WTC11 (cell line): ENCODE data around the gene HDGF. TPM values are rescaled to one million over a fixed set of nuclear protein-coding genes. Genes with fewer than 3 reads are reported as not detected.
A peak's percentile ranks its signal among the peaks of the same experiment; 100 is the strongest.

Source experiments
- ATAC-seq: fragments of 200-7000 bp; cut with Tn5 transposase; 2 replicates; pipeline ENCODE4 v1.10.0; 2021; ENCODE audit warnings: mild to moderate bottlenecking, moderate library complexity
- CTCF ChIA-PET: fragments of 300-600 bp; sonication (Branson Sonifier 250); formaldehyde crosslinking; loops from one replicate; lab custom pipeline; 2021; ENCODE audit warnings: antibody characterized with exemption; lab: Charles Lee
- POLR2A ChIA-PET: fragments of 350-600 bp; sonication (Branson Sonifier 250); formaldehyde crosslinking; loops from one replicate; lab custom pipeline; 2021; ENCODE audit warnings: antibody characterized with exemption; lab: Charles Lee
- DNase-seq: peaks from one replicate; pipeline ENCODE4 v3.0.0; 2021; ENCODE audit warnings: low spot score
- H3K27ac Mint-ChIP-seq: 2 replicates; pipeline ENCODE4 v1.8.0; 2021; ENCODE audit warnings: mixed read lengths
- H3K27me3 Mint-ChIP-seq: 2 replicates; pipeline ENCODE4 v1.8.0; 2021; ENCODE audit warnings: low read depth, mild to moderate bottlenecking, moderate library complexity, mixed read lengths
- H3K36me3 Mint-ChIP-seq: 2 replicates; pipeline ENCODE4 v1.8.0; 2021; ENCODE audit warnings: mixed read lengths
- H3K4me1 Mint-ChIP-seq: 2 replicates; pipeline ENCODE4 v1.8.0; 2022; ENCODE audit warnings: mixed read lengths
- H3K4me3 Mint-ChIP-seq: 2 replicates; pipeline ENCODE4 v1.8.0; 2021; ENCODE audit warnings: mild to moderate bottlenecking, moderate library complexity, mixed read lengths
- H3K9me3 Mint-ChIP-seq: 2 replicates; pipeline ENCODE4 v1.8.0; 2021; ENCODE audit warnings: mixed read lengths
- CBFB ChIP-seq: sonication (generic); formaldehyde crosslinking; IDR thresholded peaks from 2 replicates; pipeline ENCODE4 v1.8.1; 2022; ENCODE audit warnings: mild to moderate bottlenecking, low read depth, missing genetic modification reagents
- FOXK1 ChIP-seq: sonication (generic); formaldehyde crosslinking; IDR thresholded peaks from 2 replicates; pipeline ENCODE4 v1.8.0; 2022; ENCODE audit warnings: mild to moderate bottlenecking, moderate library complexity, missing genetic modification reagents
- FOXP1 ChIP-seq: sonication (generic); formaldehyde crosslinking; IDR thresholded peaks from 2 replicates; pipeline ENCODE4 v1.8.0; 2022; ENCODE audit warnings: missing genetic modification reagents, mild to moderate bottlenecking, moderate library complexity, borderline replicate concordance
- HMGA2 ChIP-seq: fragments of 250-450 bp; sonication (Bioruptor Pico); IDR thresholded peaks from 2 replicates; pipeline ENCODE4 v1.4.0; 2021; ENCODE audit warnings: mild to moderate bottlenecking, moderate library complexity
- JUN ChIP-seq: sonication (generic); formaldehyde crosslinking; IDR thresholded peaks from 2 replicates; pipeline ENCODE4 v1.8.0; 2023; ENCODE audit warnings: mild to moderate bottlenecking, missing genetic modification reagents
- MXD4 ChIP-seq: fragments of 250-450 bp; sonication (Bioruptor Pico); IDR thresholded peaks from 2 replicates; pipeline ENCODE4 v1.8.0; 2021; ENCODE audit warnings: mild to moderate bottlenecking, moderate library complexity, borderline replicate concordance
- MYBL2 ChIP-seq: sonication (generic); formaldehyde crosslinking; IDR thresholded peaks from 2 replicates; pipeline ENCODE4 v1.8.1; 2023; ENCODE audit warnings: mild to moderate bottlenecking, moderate library complexity, missing genetic modification reagents
- NFE2L1 ChIP-seq: sonication (generic); formaldehyde crosslinking; IDR thresholded peaks from 2 replicates; pipeline ENCODE4 v1.8.1; 2023; ENCODE audit warnings: missing genetic modification reagents
- NFYB ChIP-seq: sonication (generic); formaldehyde crosslinking; conservative IDR thresholded peaks from 2 replicates; pipeline ENCODE4 v1.8.0; 2022; ENCODE audit warnings: low read depth, missing genetic modification reagents
- SP1 ChIP-seq: sonication (generic); formaldehyde crosslinking; conservative IDR thresholded peaks from 2 replicates; pipeline ENCODE4 v1.8.1; 2022; ENCODE audit warnings: missing genetic modification reagents
- TEAD1 ChIP-seq: sonication (generic); formaldehyde crosslinking; IDR thresholded peaks from 2 replicates; pipeline ENCODE4 v1.8.0; 2022; ENCODE audit warnings: mild to moderate bottlenecking, missing genetic modification reagents
- TEAD4 ChIP-seq: sonication (generic); formaldehyde crosslinking; IDR thresholded peaks from 2 replicates; pipeline ENCODE4 v1.8.0; 2022; ENCODE audit warnings: mild to moderate bottlenecking, missing genetic modification reagents
- ZNF138 ChIP-seq: sonication (generic); formaldehyde crosslinking; conservative IDR thresholded peaks from 2 replicates; pipeline ENCODE4 v1.8.1; 2022; ENCODE audit warnings: mild to moderate bottlenecking, moderate library complexity, missing genetic modification reagents
- ZNF219 ChIP-seq: sonication (generic); formaldehyde crosslinking; IDR thresholded peaks from 2 replicates; pipeline ENCODE4 v1.8.0; 2023; ENCODE audit warnings: missing genetic modification reagents, mild to moderate bottlenecking, borderline replicate concordance
- ZNF263 ChIP-seq: sonication (generic); formaldehyde crosslinking; IDR thresholded peaks from 2 replicates; pipeline ENCODE4 v1.8.1; 2022; ENCODE audit warnings: low read depth, mild to moderate bottlenecking, moderate library complexity, missing genetic modification reagents
- ZNF416 ChIP-seq: fragments of 250-450 bp; sonication (Bioruptor Pico); IDR thresholded peaks from 2 replicates; pipeline ENCODE4 v1.9.0; 2021; ENCODE audit warnings: mild to moderate bottlenecking, inconsistent platforms
- ZNF423 ChIP-seq: fragments of 250-450 bp; sonication (Bioruptor Pico); IDR thresholded peaks from 2 replicates; pipeline ENCODE4 v2.1.2; 2022; ENCODE audit warnings: mild to moderate bottlenecking, moderate library complexity
- total RNA-seq: library from RNA; stranded (reverse); gene quantifications from 3 replicates; pipeline ENCODE4 v1.2.3, GENCODE V29; 2021
- TF ChIP-seq, protein P1 (sequence below): sonication (generic); formaldehyde crosslinking; IDR thresholded peaks from 2 replicates; pipeline ENCODE4 v1.8.1; 2023; ENCODE audit warnings: mild to moderate bottlenecking, missing genetic modification reagents
- TF ChIP-seq, protein P2 (sequence below): sonication (generic); formaldehyde crosslinking; IDR thresholded peaks from 2 replicates; pipeline ENCODE4 v1.8.1; 2022; ENCODE audit warnings: low read depth, mild to moderate bottlenecking, moderate library complexity, missing genetic modification reagents, borderline replicate concordance
- TF ChIP-seq, protein P3 (sequence below): sonication (generic); formaldehyde crosslinking; IDR thresholded peaks from 2 replicates; pipeline ENCODE4 v1.8.1; 2023; ENCODE audit warnings: mild to moderate bottlenecking, missing genetic modification reagents, moderate library complexity
- TF ChIP-seq, protein P4 (sequence below): sonication (generic); formaldehyde crosslinking; IDR thresholded peaks from 2 replicates; pipeline ENCODE4 v1.8.1; 2023; ENCODE audit warnings: mild to moderate bottlenecking, moderate library complexity, missing genetic modification reagents
- TF ChIP-seq, protein P5 (sequence below): sonication (generic); formaldehyde crosslinking; IDR thresholded peaks from 2 replicates; pipeline ENCODE4 v1.8.0; 2023; ENCODE audit warnings: missing genetic modification reagents, mild to moderate bottlenecking, borderline replicate concordance
- TF ChIP-seq, protein P6 (sequence below): sonication (generic); formaldehyde crosslinking; IDR thresholded peaks from 2 replicates; pipeline ENCODE4 v1.8.0; 2022; ENCODE audit warnings: mild to moderate bottlenecking, missing genetic modification reagents
- TF ChIP-seq, protein P7 (sequence below): sonication (generic); formaldehyde crosslinking; IDR thresholded peaks from 2 replicates; pipeline ENCODE4 v1.8.0; 2022; ENCODE audit warnings: mild to moderate bottlenecking, missing genetic modification reagents

HDGF gene
- total RNA-seq, 1 experiment from 2014 or later = 339 TPM

DNA sequence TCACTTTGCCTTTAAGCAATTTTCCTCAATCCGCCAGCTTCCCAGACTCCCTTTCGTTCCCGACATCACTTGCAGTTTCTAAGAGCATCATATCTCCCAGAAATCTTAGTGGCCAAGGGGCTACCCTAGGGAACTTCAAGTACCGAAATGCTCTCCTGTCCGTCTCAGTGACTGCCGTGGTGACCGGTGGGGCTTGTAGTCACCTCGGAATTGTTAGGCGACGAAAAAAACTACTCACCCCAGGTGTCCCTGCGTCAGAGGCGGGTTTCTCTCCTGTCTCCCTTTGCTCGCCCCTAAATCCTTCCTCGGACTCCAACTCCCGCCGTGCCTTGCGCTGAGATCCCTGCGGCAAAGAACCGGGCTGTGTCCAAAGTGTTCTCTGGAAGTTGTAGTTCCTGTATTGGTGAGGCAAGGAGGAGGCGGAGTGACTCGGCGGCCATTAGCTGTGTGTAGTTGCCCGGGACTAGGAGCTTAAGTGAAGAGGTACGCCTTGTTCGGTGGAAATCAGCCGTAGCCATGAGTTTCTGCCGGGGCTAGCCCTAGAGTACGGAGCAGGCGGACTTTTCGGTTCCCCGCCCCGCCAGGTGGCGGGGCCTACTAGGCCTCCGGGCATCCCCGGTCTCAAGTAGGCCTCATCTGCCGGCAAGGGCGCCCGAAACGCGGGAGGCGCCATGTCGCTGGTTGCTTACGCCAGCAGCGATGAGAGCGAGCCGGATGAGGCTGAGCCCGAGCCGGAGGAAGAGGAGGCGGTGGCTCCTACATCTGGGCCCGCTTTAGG is 15.8 kb upstream of the HDGF start, which contains the start of gene PRCC:
PRCC (plus strand) TSS at position 435 of the 778 bp plus-strand sequence; CDS start at position 672, 237 bp downstream.
- Mint-ChIP-seq H3K36me3 (peaks cover 9% of the 10 kb centered on the region), H3K27ac (peak within 1 kb of the TSS; percentile 28; the same call in 1 of the 2 replicates), H3K4me1 (peaks cover 34% of the 10 kb centered on the region), H3K27me3 (no peaks in the 10 kb centered on the region), H3K4me3 (no peak within 1 kb of the TSS), H3K9me3 (no peaks in the 10 kb centered on the region)
- ChIA-PET POLR2A (interaction anchor here (0.6 to 3.4 kb wide), 8 partner anchors 12 to 93 kb away, joined by 3 to 24 read pairs (median 6); partner anchors contain the start of genes HDGF, ISG20L2, METTL25B and MRPL24), CTCF (interaction anchor here (0.5 to 2.9 kb wide), 17 partner anchors 15 to 307 kb away, joined by 3 to 39 read pairs (median 4); partner anchors contain the start of genes ISG20L2, LRRC71, METTL25B and MRPL24)
- ATAC-seq = peak; percentile 96
- peak; percentile 98 for DNase-seq
- TF ChIP-seq, protein P1, sequence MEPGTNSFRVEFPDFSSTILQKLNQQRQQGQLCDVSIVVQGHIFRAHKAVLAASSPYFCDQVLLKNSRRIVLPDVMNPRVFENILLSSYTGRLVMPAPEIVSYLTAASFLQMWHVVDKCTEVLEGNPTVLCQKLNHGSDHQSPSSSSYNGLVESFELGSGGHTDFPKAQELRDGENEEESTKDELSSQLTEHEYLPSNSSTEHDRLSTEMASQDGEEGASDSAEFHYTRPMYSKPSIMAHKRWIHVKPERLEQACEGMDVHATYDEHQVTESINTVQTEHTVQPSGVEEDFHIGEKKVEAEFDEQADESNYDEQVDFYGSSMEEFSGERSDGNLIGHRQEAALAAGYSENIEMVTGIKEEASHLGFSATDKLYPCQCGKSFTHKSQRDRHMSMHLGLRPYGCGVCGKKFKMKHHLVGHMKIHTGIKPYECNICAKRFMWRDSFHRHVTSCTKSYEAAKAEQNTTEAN = no peak
- TF ChIP-seq NFE2L1 (CRISPR knock-in tag) (0 out of 2 replicates have a peak, but pooled peaks have one; percentile 36), FOXP1 (CRISPR knock-in tag) (peak; percentile 81; the same call in 1 of the 2 replicates), HMGA2 (CRISPR knock-in tag) (no peak), TEAD1 (CRISPR knock-in tag) (0 out of 2 replicates have a peak, but pooled peaks have one; percentile 16), ZNF138 (CRISPR knock-in tag) (no peak), ZNF416 (CRISPR knock-in tag) (no peak), SP1 (peak; percentile 82), MYBL2 (CRISPR knock-in tag) (no peak), ZNF263 (CRISPR knock-in tag) (no peak), JUN (peak; percentile 76; the same call in 1 of the 2 replicates), NFYB (CRISPR knock-in tag) (0 out of 2 replicates have a peak, but pooled peaks have one; percentile 16), ZNF423 (CRISPR knock-in tag) (no peak), ZNF219 (CRISPR knock-in tag) (peak; percentile 35; the same call in 1 of the 2 replicates), MXD4 (CRISPR knock-in tag) (no peak), TEAD4 (CRISPR knock-in tag) (peak; percentile 57; the same call in 1 of the 2 replicates), FOXK1 (peak; percentile 35; the same call in 1 of the 2 replicates), CBFB (CRISPR knock-in tag) (no peak)
- TF ChIP-seq, protein P2, sequence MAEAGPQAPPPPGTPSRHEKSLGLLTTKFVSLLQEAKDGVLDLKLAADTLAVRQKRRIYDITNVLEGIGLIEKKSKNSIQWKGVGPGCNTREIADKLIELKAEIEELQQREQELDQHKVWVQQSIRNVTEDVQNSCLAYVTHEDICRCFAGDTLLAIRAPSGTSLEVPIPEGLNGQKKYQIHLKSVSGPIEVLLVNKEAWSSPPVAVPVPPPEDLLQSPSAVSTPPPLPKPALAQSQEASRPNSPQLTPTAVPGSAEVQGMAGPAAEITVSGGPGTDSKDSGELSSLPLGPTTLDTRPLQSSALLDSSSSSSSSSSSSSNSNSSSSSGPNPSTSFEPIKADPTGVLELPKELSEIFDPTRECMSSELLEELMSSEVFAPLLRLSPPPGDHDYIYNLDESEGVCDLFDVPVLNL (CRISPR knock-in tag) = no peak
- TF ChIP-seq, protein P3, sequence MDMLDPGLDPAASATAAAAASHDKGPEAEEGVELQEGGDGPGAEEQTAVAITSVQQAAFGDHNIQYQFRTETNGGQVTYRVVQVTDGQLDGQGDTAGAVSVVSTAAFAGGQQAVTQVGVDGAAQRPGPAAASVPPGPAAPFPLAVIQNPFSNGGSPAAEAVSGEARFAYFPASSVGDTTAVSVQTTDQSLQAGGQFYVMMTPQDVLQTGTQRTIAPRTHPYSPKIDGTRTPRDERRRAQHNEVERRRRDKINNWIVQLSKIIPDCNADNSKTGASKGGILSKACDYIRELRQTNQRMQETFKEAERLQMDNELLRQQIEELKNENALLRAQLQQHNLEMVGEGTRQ (CRISPR knock-in tag) = no peak
- TF ChIP-seq, protein P4, sequence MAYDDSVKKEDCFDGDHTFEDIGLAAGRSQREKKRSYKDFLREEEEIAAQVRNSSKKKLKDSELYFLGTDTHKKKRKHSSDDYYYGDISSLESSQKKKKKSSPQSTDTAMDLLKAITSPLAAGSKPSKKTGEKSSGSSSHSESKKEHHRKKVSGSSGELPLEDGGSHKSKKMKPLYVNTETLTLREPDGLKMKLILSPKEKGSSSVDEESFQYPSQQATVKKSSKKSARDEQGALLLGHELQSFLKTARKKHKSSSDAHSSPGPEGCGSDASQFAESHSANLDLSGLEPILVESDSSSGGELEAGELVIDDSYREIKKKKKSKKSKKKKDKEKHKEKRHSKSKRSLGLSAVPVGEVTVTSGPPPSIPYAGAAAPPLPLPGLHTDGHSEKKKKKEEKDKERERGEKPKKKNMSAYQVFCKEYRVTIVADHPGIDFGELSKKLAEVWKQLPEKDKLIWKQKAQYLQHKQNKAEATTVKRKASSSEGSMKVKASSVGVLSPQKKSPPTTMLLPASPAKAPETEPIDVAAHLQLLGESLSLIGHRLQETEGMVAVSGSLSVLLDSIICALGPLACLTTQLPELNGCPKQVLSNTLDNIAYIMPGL (CRISPR knock-in tag) = peak; percentile 84
- TF ChIP-seq, protein P5, sequence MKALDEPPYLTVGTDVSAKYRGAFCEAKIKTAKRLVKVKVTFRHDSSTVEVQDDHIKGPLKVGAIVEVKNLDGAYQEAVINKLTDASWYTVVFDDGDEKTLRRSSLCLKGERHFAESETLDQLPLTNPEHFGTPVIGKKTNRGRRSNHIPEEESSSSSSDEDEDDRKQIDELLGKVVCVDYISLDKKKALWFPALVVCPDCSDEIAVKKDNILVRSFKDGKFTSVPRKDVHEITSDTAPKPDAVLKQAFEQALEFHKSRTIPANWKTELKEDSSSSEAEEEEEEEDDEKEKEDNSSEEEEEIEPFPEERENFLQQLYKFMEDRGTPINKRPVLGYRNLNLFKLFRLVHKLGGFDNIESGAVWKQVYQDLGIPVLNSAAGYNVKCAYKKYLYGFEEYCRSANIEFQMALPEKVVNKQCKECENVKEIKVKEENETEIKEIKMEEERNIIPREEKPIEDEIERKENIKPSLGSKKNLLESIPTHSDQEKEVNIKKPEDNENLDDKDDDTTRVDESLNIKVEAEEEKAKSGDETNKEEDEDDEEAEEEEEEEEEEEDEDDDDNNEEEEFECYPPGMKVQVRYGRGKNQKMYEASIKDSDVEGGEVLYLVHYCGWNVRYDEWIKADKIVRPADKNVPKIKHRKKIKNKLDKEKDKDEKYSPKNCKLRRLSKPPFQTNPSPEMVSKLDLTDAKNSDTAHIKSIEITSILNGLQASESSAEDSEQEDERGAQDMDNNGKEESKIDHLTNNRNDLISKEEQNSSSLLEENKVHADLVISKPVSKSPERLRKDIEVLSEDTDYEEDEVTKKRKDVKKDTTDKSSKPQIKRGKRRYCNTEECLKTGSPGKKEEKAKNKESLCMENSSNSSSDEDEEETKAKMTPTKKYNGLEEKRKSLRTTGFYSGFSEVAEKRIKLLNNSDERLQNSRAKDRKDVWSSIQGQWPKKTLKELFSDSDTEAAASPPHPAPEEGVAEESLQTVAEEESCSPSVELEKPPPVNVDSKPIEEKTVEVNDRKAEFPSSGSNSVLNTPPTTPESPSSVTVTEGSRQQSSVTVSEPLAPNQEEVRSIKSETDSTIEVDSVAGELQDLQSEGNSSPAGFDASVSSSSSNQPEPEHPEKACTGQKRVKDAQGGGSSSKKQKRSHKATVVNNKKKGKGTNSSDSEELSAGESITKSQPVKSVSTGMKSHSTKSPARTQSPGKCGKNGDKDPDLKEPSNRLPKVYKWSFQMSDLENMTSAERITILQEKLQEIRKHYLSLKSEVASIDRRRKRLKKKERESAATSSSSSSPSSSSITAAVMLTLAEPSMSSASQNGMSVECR = no peak; the same call in 1 of the 2 replicates
- TF ChIP-seq, protein P6, sequence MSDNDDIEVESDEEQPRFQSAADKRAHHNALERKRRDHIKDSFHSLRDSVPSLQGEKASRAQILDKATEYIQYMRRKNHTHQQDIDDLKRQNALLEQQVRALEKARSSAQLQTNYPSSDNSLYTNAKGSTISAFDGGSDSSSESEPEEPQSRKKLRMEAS (CRISPR knock-in tag) = peak; percentile 42
- TF ChIP-seq, protein P7, sequence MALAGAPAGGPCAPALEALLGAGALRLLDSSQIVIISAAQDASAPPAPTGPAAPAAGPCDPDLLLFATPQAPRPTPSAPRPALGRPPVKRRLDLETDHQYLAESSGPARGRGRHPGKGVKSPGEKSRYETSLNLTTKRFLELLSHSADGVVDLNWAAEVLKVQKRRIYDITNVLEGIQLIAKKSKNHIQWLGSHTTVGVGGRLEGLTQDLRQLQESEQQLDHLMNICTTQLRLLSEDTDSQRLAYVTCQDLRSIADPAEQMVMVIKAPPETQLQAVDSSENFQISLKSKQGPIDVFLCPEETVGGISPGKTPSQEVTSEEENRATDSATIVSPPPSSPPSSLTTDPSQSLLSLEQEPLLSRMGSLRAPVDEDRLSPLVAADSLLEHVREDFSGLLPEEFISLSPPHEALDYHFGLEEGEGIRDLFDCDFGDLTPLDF (CRISPR knock-in tag) = no peak
